ENCODE data around the gene SIKE1. TPM values are rescaled to one million over a fixed set of nuclear protein-coding genes. Genes with fewer than 3 reads are reported as not detected.

Gene SIKE1
- polyA plus RNA-seq, 3 donors = 15.2 to 30.4 (median 26.9) TPM

DNA sequence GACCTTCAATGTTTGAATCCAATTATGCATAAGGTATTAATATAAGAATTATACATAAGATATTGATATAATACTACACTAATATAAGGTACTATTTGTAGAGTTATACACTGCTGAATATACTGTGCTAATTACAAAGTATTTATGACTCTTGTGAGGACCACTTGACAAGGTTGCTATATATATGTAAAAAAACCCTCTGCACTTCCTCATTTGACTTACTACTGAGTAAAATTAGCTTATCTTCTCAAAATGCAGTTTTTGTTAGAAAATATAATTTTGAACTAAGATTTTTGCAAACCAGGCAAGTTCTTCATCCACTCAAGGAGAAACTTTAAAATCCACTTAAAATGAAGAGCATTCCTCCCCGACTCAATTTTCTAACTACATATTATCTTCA lies 8.5 kb downstream of the SIKE1 start:
- no peak overlapping the region for H2AFZ ChIP-seq (ENCODE audit: insufficient read depth, low read depth, low read length, poor library complexity, severe bottlenecking)
- peaks cover 0 to 2% (median 0%) of the 10 kb centered on the region in 7 donors for H3K9me3 Mint-ChIP-seq
- no CpG with 5 or more reads among the region's 1 CpG for WGBS (ENCODE audit: insufficient coverage)
- no peak overlapping the region for H3K27ac ChIP-seq (ENCODE audit: low read depth in 1 of 2, low read length in 2 of 2)
- no peak overlapping the region for H3K9ac ChIP-seq (ENCODE audit: insufficient read depth, low read length, poor library complexity, severe bottlenecking)
- intact Hi-C loops (cut with micrococcal nuclease) = loop anchor here in 1 of 2 donors (5.0 kb wide), 1 partner anchor 185 kb away; no protein-coding TSS in a partner anchor
- peaks cover 42 to 50% of the 10 kb centered on the region in 2 donors for H3K36me3 Mint-ChIP-seq
- no peaks in the 10 kb centered on the region for H3K79me2 ChIP-seq (ENCODE audit: insufficient read depth, low read length)
- H3K27me3 ChIP-seq (ENCODE audit: control insufficient read depth in 2 of 2, insufficient read depth in 2 of 2, low read length in 2 of 2) = no peaks in the 10 kb centered on the region
- no peak overlapping the region for H3K4me3 ChIP-seq (replicated peaks in 1 of 3; ENCODE audit: low read depth in 2 of 3, low read length in 3 of 3)
- no peak overlapping the region for H3K4me2 ChIP-seq (replicated peaks; ENCODE audit: extremely low read depth, low read length, poor library complexity, severe bottlenecking)
- no peaks in the 10 kb centered on the region for H4K20me1 ChIP-seq (ENCODE audit: insufficient read depth, low read length)
- no peak overlapping the region for H3K27ac Mint-ChIP-seq
- no peak overlapping the region for H3K4me3 Mint-ChIP-seq
- H3K4me1 ChIP-seq (ENCODE audit: control insufficient read depth in 1 of 2, insufficient read depth in 2 of 2, low read length in 2 of 2) = no peaks in the 10 kb centered on the region
- H3K9me3 ChIP-seq (replicated peaks in 1 of 2; ENCODE audit: control insufficient read depth in 1 of 2, insufficient read depth in 1 of 2, low read length in 2 of 2) = no peaks in the 10 kb centered on the region
- peaks cover 0 to 1% (median 0%) of the 10 kb centered on the region in 3 donors for H3K27me3 Mint-ChIP-seq (ENCODE audit: low read depth in 3 of 3)
- no peaks in the 10 kb centered on the region for H3K4me1 Mint-ChIP-seq
- peaks cover 36 to 76% of the 10 kb centered on the region in 2 donors for H3K36me3 ChIP-seq (replicated peaks in 1 of 2; ENCODE audit: control insufficient read depth in 1 of 2, insufficient read depth in 2 of 2, low read length in 2 of 2)
- no peak for DNase-seq
- TF ChIP-seq, protein P1, sequence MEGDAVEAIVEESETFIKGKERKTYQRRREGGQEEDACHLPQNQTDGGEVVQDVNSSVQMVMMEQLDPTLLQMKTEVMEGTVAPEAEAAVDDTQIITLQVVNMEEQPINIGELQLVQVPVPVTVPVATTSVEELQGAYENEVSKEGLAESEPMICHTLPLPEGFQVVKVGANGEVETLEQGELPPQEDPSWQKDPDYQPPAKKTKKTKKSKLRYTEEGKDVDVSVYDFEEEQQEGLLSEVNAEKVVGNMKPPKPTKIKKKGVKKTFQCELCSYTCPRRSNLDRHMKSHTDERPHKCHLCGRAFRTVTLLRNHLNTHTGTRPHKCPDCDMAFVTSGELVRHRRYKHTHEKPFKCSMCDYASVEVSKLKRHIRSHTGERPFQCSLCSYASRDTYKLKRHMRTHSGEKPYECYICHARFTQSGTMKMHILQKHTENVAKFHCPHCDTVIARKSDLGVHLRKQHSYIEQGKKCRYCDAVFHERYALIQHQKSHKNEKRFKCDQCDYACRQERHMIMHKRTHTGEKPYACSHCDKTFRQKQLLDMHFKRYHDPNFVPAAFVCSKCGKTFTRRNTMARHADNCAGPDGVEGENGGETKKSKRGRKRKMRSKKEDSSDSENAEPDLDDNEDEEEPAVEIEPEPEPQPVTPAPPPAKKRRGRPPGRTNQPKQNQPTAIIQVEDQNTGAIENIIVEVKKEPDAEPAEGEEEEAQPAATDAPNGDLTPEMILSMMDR (IDR thresholded peaks at IDR 0.05) = no peak

GRCh38 chr1:114770989-114771388 lies 9.5 kb downstream of the SIKE1 start:
- Histone ChIP-seq H3K9ac (ENCODE audit: insufficient read depth, low read length, poor library complexity, severe bottlenecking) (no peak overlapping the region), H4K20me1 (ENCODE audit: insufficient read depth, low read length) (no peaks in the 10 kb centered on the region), H3K4me2 (replicated peaks; ENCODE audit: extremely low read depth, low read length, poor library complexity, severe bottlenecking) (no peak overlapping the region), H3K79me2 (ENCODE audit: insufficient read depth, low read length) (no peaks in the 10 kb centered on the region), H3K4me3 (replicated peaks in 1 of 3; ENCODE audit: low read depth in 2 of 3, low read length in 3 of 3) (no peak overlapping the region), H3K36me3 (replicated peaks in 1 of 2; ENCODE audit: control insufficient read depth in 1 of 2, insufficient read depth in 2 of 2, low read length in 2 of 2) (peaks cover 36 to 68% of the 10 kb centered on the region in 2 donors), H3K27ac (ENCODE audit: low read depth in 1 of 2, low read length in 2 of 2) (no peak overlapping the region), H3K27me3 (ENCODE audit: control insufficient read depth in 2 of 2, insufficient read depth in 2 of 2, low read length in 2 of 2) (no peaks in the 10 kb centered on the region), H3K9me3 (replicated peaks in 1 of 2; ENCODE audit: control insufficient read depth in 1 of 2, insufficient read depth in 1 of 2, low read length in 2 of 2) (no peaks in the 10 kb centered on the region), H2AFZ (ENCODE audit: insufficient read depth, low read depth, low read length, poor library complexity, severe bottlenecking) (no peak overlapping the region), H3K4me1 (ENCODE audit: control insufficient read depth in 1 of 2, insufficient read depth in 2 of 2, low read length in 2 of 2) (no peaks in the 10 kb centered on the region)
- no peaks in the 10 kb centered on the region for H3K4me1 Mint-ChIP-seq
- WGBS (ENCODE audit: insufficient coverage) = no CpG with 5 or more reads among the region's 1 CpG
- DNase-seq = no peak
- H3K27me3 Mint-ChIP-seq (ENCODE audit: low read depth in 3 of 3) = peaks cover 0 to 1% (median 0%) of the 10 kb centered on the region in 3 donors
- H3K9me3 Mint-ChIP-seq = no peaks in the 10 kb centered on the region
- H3K27ac Mint-ChIP-seq = no peak overlapping the region
- peaks cover 38 to 43% of the 10 kb centered on the region in 2 donors for H3K36me3 Mint-ChIP-seq
- TF ChIP-seq, protein P1 (IDR thresholded peaks at IDR 0.05) = no peak
- intact Hi-C loops (cut with micrococcal nuclease) = loop anchor here in 1 of 2 donors (5.0 kb wide), 1 partner anchor 184 kb away; no protein-coding TSS in a partner anchor
- no peak overlapping the region for H3K4me3 Mint-ChIP-seq

All from CD14-positive monocyte (primary cell).